Renal cortical epithelial cell (primary cell): ENCODE measurements around the gene TOMM40L. TPM values are rescaled to one million over a fixed set of nuclear protein-coding genes. Genes with fewer than 3 reads are reported as not detected.

ENCODE experiments used
- DNase-seq: peaks from one replicate; pipeline ENCODE4 v3.0.0-alpha.2; 2011; ENCODE audit warnings: low read depth
- total RNA-seq: library from RNA; depleted of rRNA; stranded (reverse); fragments of >200 nt; gene quantifications from 2 replicates; pipeline ENCODE4 v1.2.3, GENCODE V29; 2014

Gene TOMM40L
- total RNA-seq, 1 donor from 2014 or later, result 16.5 TPM

GRCh38 chr1:161197560-161198193, 28.2 kb upstream of the TOMM40L start:
- no peak for DNase-seq

DNA sequence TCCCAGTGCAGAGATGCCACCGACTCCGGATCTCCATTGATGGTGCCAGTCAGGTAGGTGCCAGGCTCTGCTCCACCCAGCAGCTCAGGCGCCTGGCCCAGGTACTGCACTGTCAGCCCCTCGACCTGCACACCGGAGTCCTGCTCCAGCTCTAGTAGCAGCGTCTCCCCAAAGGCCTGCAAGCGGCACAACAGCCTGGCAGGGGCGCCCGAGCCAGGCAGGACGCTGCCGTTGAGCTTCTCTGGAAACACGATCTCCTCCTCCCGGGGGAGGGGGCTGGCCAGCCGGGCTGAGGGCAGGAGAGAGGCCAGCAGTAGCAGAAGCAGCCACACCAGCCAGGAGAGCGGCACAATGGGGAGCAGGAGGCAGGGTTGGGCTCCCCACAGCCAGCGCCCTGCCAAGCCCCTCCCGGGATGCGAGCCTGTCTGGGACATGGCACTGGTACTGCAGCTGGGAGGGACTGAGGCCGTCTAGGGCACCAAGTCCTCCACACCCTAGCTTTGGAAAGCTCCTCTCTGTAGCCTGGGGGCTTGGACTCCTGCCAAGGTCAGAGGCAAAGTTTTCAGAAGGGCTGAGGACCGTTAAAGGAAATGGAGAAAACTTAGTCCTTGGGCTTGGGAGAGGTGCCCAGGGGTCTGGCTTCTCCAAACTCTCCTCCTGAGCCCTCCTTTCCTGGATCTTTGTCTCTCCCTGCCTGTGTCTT, 27.5 kb upstream of the TOMM40L start:
- DNase-seq, result no peak

DNA sequence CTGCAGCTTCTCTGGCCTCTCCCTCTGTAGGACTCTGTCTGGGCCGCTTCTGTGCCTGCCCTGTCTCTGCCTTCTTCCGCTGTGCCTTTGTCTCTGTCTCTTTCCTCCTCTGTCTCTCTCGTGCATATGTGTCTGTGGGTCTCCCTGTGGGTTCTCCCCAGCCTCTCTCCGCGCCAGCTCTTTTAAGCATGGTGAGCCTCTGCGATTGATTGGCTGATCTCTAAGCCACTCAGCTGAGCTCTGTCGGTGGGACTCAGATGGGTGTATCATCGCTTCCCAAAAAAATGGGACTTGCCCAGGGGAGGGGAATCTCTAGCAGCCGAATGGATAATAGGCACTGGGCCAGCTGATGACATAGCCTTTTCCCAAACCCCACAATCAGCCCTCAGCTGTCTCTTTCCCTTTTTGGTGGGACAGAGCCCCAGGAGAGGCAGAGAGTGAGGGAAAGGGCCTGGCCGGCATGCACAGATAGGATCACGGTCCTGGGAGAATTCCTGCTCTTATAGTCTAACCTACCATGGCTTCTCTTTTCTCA, 26.9 kb upstream of the TOMM40L start, which contains the start of gene ADAMTS4:
Gene ADAMTS4 (minus strand): TSS at position 158 of the 535 bp plus-strand sequence. CDS start 427 bp downstream, outside the sequence.
- no peak for DNase-seq

DNA sequence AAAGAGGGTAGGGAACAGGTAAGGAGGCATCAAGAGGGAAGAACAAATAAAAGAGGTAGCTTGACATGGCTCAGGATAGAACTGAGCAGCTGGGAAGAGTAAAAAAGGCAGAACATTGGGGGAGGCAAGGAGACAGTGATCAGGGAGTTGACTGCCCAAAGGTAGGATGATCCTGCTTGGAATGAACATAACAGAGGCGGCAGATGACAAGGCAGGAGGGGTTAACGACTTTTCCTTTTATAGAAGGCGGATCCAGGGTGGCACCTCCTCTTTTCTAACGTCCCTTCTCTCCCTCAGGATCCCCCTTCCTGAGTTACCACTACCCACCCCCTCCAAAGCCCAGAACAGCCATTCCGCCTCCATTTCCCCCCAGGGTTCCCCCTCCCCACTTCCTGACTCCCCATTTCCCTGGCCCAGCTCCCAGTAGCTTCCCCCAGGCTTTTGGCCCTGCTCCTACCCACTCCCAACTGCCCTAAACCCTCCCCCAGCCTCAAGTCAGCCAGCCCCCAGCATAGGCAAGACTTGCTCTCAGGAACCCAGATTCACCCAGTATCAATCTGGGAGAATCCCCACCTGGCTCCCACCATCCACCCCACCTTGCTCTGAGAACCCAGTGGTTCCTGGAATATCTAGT, 26.2 kb upstream of the TOMM40L start:
- no peak for DNase-seq

DNA sequence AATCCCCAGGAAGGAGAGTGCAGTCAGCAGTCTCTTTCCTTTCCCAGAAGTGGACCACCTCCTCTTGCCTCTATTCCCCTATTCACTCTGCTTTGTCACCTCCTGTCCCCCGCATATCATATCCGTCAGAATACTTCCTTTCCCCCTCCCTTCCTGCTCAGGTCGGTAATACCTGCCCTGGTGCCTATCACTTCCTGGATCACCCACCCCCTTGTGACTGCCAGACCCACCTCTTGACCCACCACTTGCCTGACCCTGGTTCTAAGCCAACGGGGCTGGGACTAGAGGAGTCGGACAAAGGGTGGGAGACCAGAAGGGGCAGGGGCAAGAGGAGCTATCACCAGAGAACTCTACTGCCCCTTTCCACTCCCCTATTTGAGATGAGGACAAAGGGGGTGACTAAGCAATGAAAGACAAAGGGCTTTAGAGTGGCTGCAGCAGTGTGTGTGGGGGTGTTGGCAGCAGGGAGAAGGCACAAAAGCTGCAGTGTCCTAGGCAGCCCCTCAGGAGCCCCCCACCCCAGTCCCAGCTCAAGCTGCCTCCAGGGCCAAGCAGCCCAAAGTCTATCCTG, 25.4 kb upstream of the TOMM40L start:
- no peak for DNase-seq

- no peak for DNase-seq
These were observed 24.6 kb upstream of the TOMM40L start for GRCh38 chr1:161200992-161201835.

DNA sequence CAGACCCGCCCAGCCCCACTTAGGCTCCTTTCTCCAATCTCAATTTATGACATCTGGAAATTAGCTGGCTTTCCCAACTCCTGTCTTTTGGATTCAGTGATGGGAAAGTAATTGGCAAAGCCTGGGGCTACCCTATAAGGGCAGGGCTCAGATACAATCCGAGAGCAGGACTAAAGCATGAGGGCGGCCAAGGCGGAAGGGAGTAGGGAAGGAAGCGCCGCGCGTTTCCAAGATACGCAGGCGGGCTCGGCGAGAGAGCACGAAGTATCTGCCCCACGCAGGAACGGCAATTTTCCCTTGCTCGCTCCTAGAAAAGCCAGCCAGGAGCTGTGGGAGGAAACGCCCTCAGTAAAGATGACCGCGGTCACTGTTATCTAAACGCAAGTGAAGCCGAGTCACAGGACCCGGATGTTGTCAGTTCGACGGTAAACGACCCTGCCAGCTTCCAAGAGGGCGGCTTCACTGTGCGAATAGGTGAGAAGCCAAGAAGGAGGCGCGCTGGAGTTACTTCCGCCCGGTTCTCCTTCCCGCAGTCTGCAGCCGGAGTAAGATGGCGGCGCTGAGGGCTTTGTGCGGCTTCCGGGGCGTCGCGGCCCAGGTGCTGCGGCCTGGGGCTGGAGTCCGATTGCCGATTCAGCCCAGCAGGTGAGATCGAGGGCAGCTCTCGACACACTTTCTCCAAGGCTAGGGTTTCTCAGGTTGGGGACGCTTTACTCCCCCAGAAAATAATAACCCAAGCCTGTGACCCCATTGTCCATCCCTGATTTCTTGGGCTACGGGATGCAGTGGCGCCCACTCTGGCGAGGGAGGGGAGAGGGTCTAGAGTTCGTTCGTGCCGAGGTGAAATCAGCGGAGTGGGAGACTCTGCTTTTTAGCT, 23.8 kb upstream of the TOMM40L start, which contains the start of gene NDUFS2:
Gene NDUFS2 (plus strand): TSS at position 532 of the 877 bp plus-strand sequence. CDS start 19 bp downstream, at position 551.
- DNase-seq, result peak; percentile 97

DNA sequence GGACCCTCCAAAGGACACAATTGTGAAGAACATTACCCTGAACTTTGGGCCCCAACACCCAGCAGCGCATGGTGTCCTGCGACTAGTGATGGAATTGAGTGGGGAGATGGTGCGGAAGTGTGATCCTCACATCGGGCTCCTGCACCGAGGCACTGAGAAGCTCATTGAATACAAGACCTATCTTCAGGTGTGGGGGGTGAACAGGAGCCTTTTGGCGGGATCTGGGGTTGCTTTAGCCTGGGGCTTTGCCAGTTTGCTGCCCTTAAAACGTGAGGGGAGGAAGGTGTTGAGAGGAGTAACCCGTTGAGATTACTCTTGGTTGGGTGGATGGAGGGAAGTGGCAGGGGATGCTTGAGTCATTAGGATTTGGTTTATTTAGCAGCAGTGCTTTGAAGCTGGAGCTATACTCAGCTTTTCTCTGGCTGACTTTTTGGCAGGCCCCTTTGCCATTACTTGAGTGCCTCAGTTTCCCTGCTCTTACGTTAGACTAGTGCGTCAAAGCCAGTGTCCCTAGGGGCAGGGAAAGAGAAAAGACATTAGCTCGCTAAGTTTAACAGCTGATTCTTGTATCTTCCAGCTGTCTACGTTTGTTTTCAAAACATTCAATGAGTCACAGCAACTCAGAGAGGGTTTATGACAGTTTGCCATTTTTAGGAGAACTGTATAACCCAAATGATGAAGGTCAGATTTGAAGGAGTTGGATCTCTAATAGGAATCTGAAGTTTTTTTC, 19.3 kb upstream of the TOMM40L start:
- no peak for DNase-seq

DNA sequence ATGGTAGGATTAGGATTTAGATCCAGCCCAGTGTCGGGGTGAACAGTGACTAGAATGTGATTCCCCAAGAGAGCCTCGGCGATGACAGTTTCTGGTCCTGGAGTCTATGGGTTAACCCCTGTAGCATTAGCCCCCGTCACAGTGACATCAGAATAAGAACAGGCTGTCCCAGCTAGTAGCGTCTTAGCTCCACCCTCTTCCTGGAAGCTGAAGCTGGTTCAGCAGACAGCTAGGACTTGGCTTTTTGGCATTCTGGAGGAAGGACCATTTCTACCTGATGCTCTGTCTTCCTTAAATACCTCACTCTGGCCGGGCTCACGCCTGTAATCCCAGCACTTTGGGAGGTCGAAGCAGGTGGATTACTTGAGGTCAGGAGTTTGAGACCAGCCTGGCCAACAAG, 18.7 kb upstream of the TOMM40L start:
- no peak for DNase-seq

- peak; percentile 59 for DNase-seq
These were observed 16.0 kb upstream of the TOMM40L start for GRCh38 chr1:161209790-161210409.

GRCh38 chr1:161214369-161214768, 11.5 kb upstream of the TOMM40L start:
- no peak for DNase-seq

DNA sequence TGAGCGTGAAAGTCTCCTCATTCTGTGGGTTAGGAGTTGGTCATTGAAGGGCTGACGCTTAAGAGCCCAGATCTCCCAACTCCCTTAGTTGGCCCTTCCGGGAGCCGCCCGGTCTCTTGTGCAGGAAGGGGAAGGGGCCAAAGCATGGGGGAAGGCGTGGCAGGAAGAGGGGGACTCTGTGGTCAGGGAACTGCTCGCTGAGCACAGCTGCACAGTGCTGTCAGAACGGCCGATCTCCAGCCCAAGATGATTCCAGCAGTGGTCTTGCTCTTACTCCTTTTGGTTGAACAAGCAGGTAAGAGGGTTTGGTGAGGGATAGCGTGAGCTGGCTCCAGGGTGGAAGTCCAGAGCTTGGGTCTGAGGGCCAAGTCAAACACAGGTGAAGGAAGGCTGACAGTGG, 10.8 kb upstream of the TOMM40L start, which contains the start of gene FCER1G:
Gene FCER1G (plus strand): TSS at position 220 of the 400 bp plus-strand sequence. CDS start 27 bp downstream, at position 247.
- DNase-seq, result no peak

DNA sequence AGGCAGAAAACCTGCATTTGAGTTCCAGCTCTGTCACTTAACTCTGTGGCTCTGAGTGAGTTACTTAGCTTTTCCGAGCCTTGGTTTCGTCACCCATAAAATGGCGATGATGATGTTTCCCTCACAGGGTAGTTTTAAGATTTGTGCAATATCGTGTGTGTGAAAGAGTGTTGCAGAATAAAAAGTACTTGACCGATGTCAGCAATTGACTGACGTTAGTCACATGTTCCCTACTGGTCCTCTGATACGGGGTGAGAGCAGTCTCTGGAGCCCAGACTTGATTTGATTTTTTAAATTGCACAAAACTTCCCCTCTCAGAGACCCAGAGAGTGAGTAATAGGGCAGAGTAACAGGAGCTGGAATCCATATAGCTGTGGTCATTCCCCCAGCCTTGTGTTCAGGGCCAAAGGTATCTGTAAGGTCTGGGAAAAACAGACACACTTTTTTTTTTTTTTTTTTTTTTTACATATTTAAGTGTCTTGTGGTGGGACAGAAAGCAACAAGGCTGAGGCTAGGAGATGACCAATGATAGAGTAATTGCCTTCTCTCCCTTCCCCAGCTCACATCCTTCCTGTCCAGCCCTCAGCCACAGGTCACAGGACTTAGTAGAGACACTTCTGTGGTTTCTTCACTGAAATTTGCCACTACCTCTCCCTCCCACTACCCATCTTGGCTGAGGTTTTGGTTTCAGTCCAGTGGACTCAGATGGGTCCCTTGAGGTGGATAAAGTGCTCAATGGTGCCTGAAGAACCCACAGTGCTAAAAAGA, 8.7 kb upstream of the TOMM40L start:
- peak; percentile 89 for DNase-seq

DNA sequence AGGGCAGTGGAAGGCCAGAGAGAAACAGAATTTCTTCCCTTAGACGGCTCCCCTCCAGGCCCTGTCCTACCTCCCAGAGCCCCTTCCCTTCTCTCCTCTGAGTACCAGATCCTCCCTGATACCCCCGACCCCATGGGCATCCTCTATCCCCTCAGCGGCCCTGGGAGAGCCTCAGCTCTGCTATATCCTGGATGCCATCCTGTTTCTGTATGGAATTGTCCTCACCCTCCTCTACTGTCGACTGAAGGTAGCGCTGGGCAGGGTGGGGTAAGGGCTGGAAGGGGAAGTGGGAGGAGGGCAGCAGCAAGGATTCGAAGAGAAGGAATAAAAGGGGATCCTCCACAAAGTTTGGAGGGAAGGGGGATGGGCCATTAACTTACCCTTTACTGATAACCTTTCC, 8.0 kb upstream of the TOMM40L start:
- DNase-seq, result no peak

DNA sequence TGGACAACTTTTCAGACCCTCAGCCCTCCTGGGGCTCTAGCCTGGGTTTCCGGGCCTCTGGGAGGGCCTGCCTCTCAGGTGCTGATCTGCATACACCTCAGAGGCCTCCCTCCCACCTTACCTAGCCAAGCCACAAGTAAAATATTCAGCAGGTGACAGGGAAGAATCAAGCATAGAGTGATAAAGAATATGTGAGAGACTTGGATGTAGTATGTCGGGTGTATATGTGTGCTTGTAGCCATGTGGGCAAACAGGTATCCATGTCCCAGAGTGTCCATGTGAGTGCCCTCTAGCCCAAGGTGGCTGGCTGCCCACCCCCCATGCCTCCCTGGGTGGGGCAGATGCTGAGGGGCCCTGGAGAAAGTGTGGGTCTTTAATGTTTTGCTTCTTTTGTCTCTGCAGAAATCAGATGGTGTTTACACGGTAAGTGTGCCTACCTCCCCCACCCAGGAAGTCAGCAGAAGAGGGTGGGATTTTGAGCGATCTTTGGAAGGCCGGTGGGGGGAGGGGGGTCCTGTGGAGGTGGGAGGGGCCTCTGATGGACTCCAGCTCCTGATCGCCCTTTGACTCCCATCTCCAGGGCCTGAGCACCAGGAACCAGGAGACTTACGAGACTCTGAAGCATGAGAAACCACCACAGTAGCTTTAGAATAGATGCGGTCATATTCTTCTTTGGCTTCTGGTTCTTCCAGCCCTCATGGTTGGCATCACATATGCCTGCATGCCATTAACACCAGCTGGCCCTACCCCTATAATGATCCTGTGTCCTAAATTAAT, 7.4 kb upstream of the TOMM40L start:
- DNase-seq, result no peak

GRCh38 chr1:161219078-161219892, 6.6 kb upstream of the TOMM40L start:
- no peak for DNase-seq
